PC-3 (cell line): Measurements from ENCODE around the gene WFDC1. TPM values are rescaled to one million over a fixed set of nuclear protein-coding genes. Genes with fewer than 3 reads are reported as not detected.
A peak's percentile ranks its signal among the peaks of the same experiment; 100 is the strongest.

Experiments
- ATAC-seq: fragments of 200-7000 bp; cut with Tn5 transposase; 2 replicates; pipeline ENCODE4 v1.9.1; 2020; ENCODE audit warnings: mild to moderate bottlenecking, moderate library complexity
- BruUV-seq: library from RNA; stranded (reverse); fragments of 400-500 nt; replicated peaks from 2 replicates; lab custom pipeline; 2021; lab: Mats Ljungman, UMichigan
- CTCF ChIA-PET: fragments of 300-600 bp; sonication (Branson Sonifier 250); formaldehyde crosslinking; loops from one replicate; lab custom pipeline; 2022; ENCODE audit warnings: antibody characterized with exemption; lab: Charles Lee
- POLR2A ChIA-PET: fragments of 300-600 bp; sonication (Branson Sonifier 250); formaldehyde crosslinking; loops from one replicate; lab custom pipeline; 2022; ENCODE audit warnings: antibody characterized with exemption; ENCODE audit not compliant: unreplicated experiment; lab: Charles Lee
- DNase-seq: peaks from one replicate; pipeline ENCODE4 v3.0.0-alpha.2; 2015
- H2AFZ ChIP-seq: fragments of 300-600 bp; sonication (generic); 2 replicates; pipeline ENCODE4 v1.6.0; 2016; ENCODE audit warnings: antibody characterized with exemption, low read length
- H3F3A ChIP-seq: fragments of 300-600 bp; sonication (generic); one replicate; pipeline ENCODE4 v1.6.0; 2017; ENCODE audit warnings: antibody characterized with exemption, low read length, control low read depth, mild to moderate bottlenecking; ENCODE audit not compliant: unreplicated experiment
- H3K27ac ChIP-seq: fragments of 300-600 bp; sonication (generic); 2 replicates; pipeline ENCODE4 v1.5.1; 2016; ENCODE audit warnings: mild to moderate bottlenecking, low read length
- H3K27me3 ChIP-seq: fragments of 300-600 bp; sonication (generic); 2 replicates; pipeline ENCODE4 v1.6.1; 2016; ENCODE audit warnings: low read length, mixed read lengths
- H3K36me3 ChIP-seq: fragments of 300-600 bp; sonication (generic); 2 replicates; pipeline ENCODE4 v1.6.1; 2016; ENCODE audit warnings: low read depth, mixed run types, low read length, mixed read lengths
- H3K4me1 ChIP-seq: fragments of 300-600 bp; sonication (generic); 2 replicates; pipeline ENCODE4 v1.5.1; 2016; ENCODE audit warnings: low read length; ENCODE audit not compliant: insufficient read depth
- H3K4me2 ChIP-seq: fragments of 300-600 bp; sonication (generic); 2 replicates; pipeline ENCODE4 v1.6.0; 2016; ENCODE audit warnings: low read length
- H3K4me3 ChIP-seq: fragments of 300-600 bp; sonication (generic); 2 replicates; pipeline ENCODE4 v1.5.1; 2016; ENCODE audit warnings: mild to moderate bottlenecking, low read length, mixed read lengths
- H3K79me2 ChIP-seq: fragments of 300-600 bp; sonication (generic); 2 replicates; pipeline ENCODE4 v1.6.1; 2017; ENCODE audit warnings: low read length, mixed read lengths
- H3K9ac ChIP-seq: fragments of 300-600 bp; sonication (generic); 2 replicates; pipeline ENCODE4 v1.6.0; 2016; ENCODE audit warnings: mild to moderate bottlenecking, low read length
- H3K9me2 ChIP-seq: fragments of 300-600 bp; sonication (generic); replicated peaks from 2 replicates; pipeline ENCODE4 v1.6.1; 2016; ENCODE audit warnings: mixed run types, low read length, mixed read lengths
- H3K9me3 ChIP-seq: fragments of 300-600 bp; sonication (generic); 2 replicates; pipeline ENCODE4 v1.6.1; 2016; ENCODE audit warnings: low read length, mixed read lengths
- H4K20me1 ChIP-seq: fragments of 300-600 bp; sonication (generic); 2 replicates; pipeline ENCODE4 v1.6.1; 2016; ENCODE audit warnings: low read length, mixed read lengths
- EZH2 ChIP-seq: fragments of 300-600 bp; sonication (generic); IDR thresholded peaks from one replicate; pipeline ENCODE4 v1.6.1; 2017; ENCODE audit warnings: antibody characterized with exemption, mild to moderate bottlenecking, low read length; ENCODE audit not compliant: unreplicated experiment
- EZH2phosphoT487 ChIP-seq: fragments of 300-600 bp; sonication (generic); IDR thresholded peaks from 2 replicates; pipeline ENCODE4 v1.6.1; 2018; ENCODE audit warnings: mild to moderate bottlenecking, antibody characterized with exemption, low read length, borderline replicate concordance
- intact Hi-C: fragments of 100-400 bp; cut with micrococcal nuclease; formaldehyde crosslinking; loops from 2 replicates; pipeline ENCODE4 v1.9.0; 2023
- total RNA-seq: library from RNA; depleted of rRNA; stranded (reverse); fragments of >200 nt; gene quantifications from 2 replicates; pipeline ENCODE4 v1.2.3, GENCODE V29; 2014
- TF ChIP-seq, protein P1 (sequence below): fragments of 300-600 bp; sonication (generic); conservative IDR thresholded peaks from 2 replicates; pipeline ENCODE4 v1.5.1; 2017; ENCODE audit warnings: antibody characterized with exemption, low read depth, mild to moderate bottlenecking, low read length

Gene WFDC1
- total RNA-seq, 1 experiment from 2014 or later: 0.15 TPM

DNA sequence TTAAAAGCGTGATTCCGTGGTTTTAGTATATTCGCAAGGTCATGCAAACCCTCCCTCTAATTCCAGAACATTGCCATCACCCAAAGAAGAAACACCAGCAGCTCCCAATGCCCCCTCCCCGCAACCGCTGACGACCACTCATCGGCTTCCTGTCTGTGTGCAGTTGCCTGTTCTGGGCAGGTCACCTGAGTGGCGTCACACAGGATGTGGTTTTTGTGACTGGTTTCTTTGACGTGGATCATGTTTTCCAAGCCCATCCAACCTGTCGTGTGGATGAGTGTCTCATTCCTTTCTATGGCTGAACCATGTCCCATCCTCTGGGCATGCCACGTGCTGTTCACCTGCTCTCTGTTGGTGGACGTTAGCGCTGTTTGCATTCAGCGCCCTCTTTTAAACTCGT lies 65.5 kb downstream of the WFDC1 start:
- Histone ChIP-seq H3K36me3 (no peaks in the 10 kb centered on the region), H3K4me2 (peak overlapping the region; percentile 44; the same call in 1 of the 2 replicates), H3K9ac (peak overlapping the region; percentile 77), H3K9me2 (no peaks in the 10 kb centered on the region), H3K27ac (peak overlapping the region; percentile 95), H3K79me2 (no peaks in the 10 kb centered on the region), H4K20me1 (no peaks in the 10 kb centered on the region), H3F3A (no peaks in the 10 kb centered on the region), H3K9me3 (no peaks in the 10 kb centered on the region), H3K27me3 (no peaks in the 10 kb centered on the region), H2AFZ (no peak overlapping the region), H3K4me3 (no peak overlapping the region), H3K4me1 (peaks cover 66% of the 10 kb centered on the region)
- CTCF ChIA-PET: no interaction called here
- BruUV-seq: no TSS peak
- TF ChIP-seq EZH2phosphoT487: no peak
- TF ChIP-seq EZH2: no peak
- TF ChIP-seq, protein P1, sequence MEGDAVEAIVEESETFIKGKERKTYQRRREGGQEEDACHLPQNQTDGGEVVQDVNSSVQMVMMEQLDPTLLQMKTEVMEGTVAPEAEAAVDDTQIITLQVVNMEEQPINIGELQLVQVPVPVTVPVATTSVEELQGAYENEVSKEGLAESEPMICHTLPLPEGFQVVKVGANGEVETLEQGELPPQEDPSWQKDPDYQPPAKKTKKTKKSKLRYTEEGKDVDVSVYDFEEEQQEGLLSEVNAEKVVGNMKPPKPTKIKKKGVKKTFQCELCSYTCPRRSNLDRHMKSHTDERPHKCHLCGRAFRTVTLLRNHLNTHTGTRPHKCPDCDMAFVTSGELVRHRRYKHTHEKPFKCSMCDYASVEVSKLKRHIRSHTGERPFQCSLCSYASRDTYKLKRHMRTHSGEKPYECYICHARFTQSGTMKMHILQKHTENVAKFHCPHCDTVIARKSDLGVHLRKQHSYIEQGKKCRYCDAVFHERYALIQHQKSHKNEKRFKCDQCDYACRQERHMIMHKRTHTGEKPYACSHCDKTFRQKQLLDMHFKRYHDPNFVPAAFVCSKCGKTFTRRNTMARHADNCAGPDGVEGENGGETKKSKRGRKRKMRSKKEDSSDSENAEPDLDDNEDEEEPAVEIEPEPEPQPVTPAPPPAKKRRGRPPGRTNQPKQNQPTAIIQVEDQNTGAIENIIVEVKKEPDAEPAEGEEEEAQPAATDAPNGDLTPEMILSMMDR: no peak
- ATAC-seq (peak; percentile 23), DNase-seq (peak; percentile 89)
- POLR2A ChIA-PET: no interaction called here
- intact Hi-C loops: no loop called here

DNA sequence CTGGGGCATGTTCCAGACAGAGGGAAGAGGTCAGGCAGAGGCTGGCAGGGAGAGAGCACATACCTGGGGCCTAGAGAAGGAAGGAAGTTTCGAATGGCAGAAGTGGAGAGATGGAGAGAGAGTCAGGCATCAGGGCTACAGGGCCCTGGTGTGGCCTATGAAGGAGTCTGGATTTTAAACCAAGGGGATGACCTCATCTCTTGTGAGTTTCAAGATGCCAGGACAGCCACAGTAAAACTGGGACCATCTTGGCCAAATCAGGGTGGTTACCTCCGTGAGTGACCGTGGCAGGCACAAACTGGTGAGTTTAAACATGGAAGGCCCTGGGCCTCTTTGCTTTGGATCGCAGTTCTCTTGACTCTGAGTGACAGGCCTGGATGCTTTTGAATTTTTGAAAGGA lies 66.1 kb downstream of the WFDC1 start:
- Histone ChIP-seq H3K27me3 (no peaks in the 10 kb centered on the region), H3K79me2 (no peaks in the 10 kb centered on the region), H3K4me1 (peaks cover 64% of the 10 kb centered on the region), H3K9me2 (no peaks in the 10 kb centered on the region), H3F3A (no peaks in the 10 kb centered on the region), H3K9ac (peak overlapping the region; percentile 77), H3K9me3 (no peaks in the 10 kb centered on the region), H2AFZ (no peak overlapping the region), H3K36me3 (no peaks in the 10 kb centered on the region), H3K4me3 (no peak overlapping the region), H3K27ac (peak overlapping the region; percentile 95), H3K4me2 (peak overlapping the region; percentile 16; the same call in 1 of the 2 replicates), H4K20me1 (no peaks in the 10 kb centered on the region)
- DNase-seq (no peak), ATAC-seq (no peak)
- no peak for TF ChIP-seq EZH2phosphoT487
- TF ChIP-seq, protein P1: no peak
- TF ChIP-seq EZH2: no peak
- TSS peak; percentile 37 for BruUV-seq
- CTCF ChIA-PET: no interaction called here
- POLR2A ChIA-PET: no interaction called here
- intact Hi-C loops: no loop called here

DNA sequence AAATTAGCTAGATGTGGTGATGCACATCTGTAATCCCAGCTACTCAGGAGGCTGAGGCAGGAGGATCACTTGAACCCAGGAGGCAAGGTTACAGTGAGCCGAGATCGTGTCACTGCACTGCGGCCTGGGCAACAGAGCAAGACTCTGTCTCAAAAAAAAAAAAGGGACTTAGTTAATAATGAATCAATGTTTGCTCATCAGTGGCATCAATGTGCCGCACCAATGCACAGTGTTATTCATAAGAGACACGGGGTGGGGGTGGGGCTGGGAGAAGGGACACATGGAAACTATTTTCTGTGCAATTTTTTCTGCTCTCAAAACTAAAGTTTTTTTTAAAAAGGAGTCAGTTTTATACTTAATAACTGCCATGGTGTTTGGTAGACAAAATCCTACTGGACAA lies 66.9 kb downstream of the WFDC1 start:
- Histone ChIP-seq H3K9me2 (no peaks in the 10 kb centered on the region), H3K79me2 (no peaks in the 10 kb centered on the region), H3K27ac (peak overlapping the region; percentile 95), H2AFZ (no peak overlapping the region), H3K27me3 (no peaks in the 10 kb centered on the region), H3F3A (no peaks in the 10 kb centered on the region), H3K9me3 (no peaks in the 10 kb centered on the region), H4K20me1 (no peaks in the 10 kb centered on the region), H3K9ac (peak overlapping the region; percentile 77), H3K4me2 (peak overlapping the region; percentile 60), H3K4me3 (no peak overlapping the region), H3K36me3 (no peaks in the 10 kb centered on the region), H3K4me1 (peaks cover 57% of the 10 kb centered on the region)
- DNase-seq (peak; percentile 68), ATAC-seq (no peak)
- POLR2A ChIA-PET: no interaction called here
- intact Hi-C loops: no loop called here
- TF ChIP-seq, protein P1: no peak
- TF ChIP-seq EZH2phosphoT487: no peak
- no peak for TF ChIP-seq EZH2
- BruUV-seq: no TSS peak
- CTCF ChIA-PET: no interaction called here
